H1 (cell line): ENCODE results near the gene CYB561. TPM values are rescaled to one million over a fixed set of nuclear protein-coding genes. Genes with fewer than 3 reads are reported as not detected.

Source experiments
- CTCF ChIA-PET: fragments of 300-600 bp; sonication (Branson Sonifier 250); formaldehyde crosslinking; loops from one replicate; lab custom pipeline; 2021; ENCODE audit not compliant: partially characterized antibody; lab: Charles Lee
- POLR2A ChIA-PET: fragments of 300-600 bp; sonication (Branson Sonifier 250); formaldehyde crosslinking; loops from one replicate; lab custom pipeline; 2021; ENCODE audit warnings: inconsistent platforms; ENCODE audit not compliant: partially characterized antibody; lab: Charles Lee
- DNase-seq, 2 experiments: peaks; one replicate each; pipeline versions ENCODE4 v3.0.0 to v3.0.0-alpha.2; 2010 to 2022; ENCODE audit warnings: low spot score in 2 of 2, low read depth in 1 of 2, mixed read lengths in 1 of 2
- FAIRE-seq: peaks from 2 replicates; lab custom pipeline; 2011; peaks lifted over from hg19 to GRCh38; lab: Jason Lieb, UNC
- H2AFZ ChIP-seq: 2 replicates; pipeline ENCODE4 v1.8.1; 2012; ENCODE audit warnings: low read length, inconsistent platforms
- H2AK5ac ChIP-seq: 2 replicates; pipeline ENCODE4 v1.6.1; 2013; ENCODE audit warnings: low read depth, low read length
- H2BK120ac ChIP-seq: replicated peaks from 2 replicates; pipeline ENCODE3; 2013; ENCODE audit warnings: low read depth, low read length, inconsistent platforms
- H2BK12ac ChIP-seq: 2 replicates; pipeline ENCODE4 v1.6.1; 2013; ENCODE audit warnings: low read depth, low read length
- H2BK15ac ChIP-seq: 2 replicates; pipeline ENCODE4 v1.6.1; 2013; ENCODE audit warnings: low read length
- H2BK20ac ChIP-seq: 2 replicates; pipeline ENCODE4 v1.6.1; 2013; ENCODE audit warnings: low read length
- H2BK5ac ChIP-seq: 2 replicates; pipeline ENCODE4 v1.6.1; 2013; ENCODE audit warnings: low read depth, low read length
- H3K14ac ChIP-seq: 2 replicates; pipeline ENCODE4 v1.6.1; 2013; ENCODE audit warnings: inconsistent platforms; ENCODE audit not compliant: insufficient read length
- H3K18ac ChIP-seq: 2 replicates; pipeline ENCODE4 v1.6.1; 2013; ENCODE audit warnings: low read length; ENCODE audit errors: extremely low read depth
- H3K23ac ChIP-seq: 2 replicates; pipeline ENCODE4 v1.6.1; 2013; ENCODE audit warnings: inconsistent platforms; ENCODE audit not compliant: insufficient read length
- H3K23me2 ChIP-seq: 2 replicates; pipeline ENCODE4 v1.6.1; 2013; ENCODE audit warnings: low read depth, low read length
- H3K27ac ChIP-seq: 2 replicates; pipeline ENCODE4 v1.6.1; 2011; ENCODE audit warnings: low read depth, low read length, inconsistent platforms
- H3K27me3 ChIP-seq, 4 experiments: replicated peaks in 1 of 4; 1 replicate in 1 of 4; 2 replicates in 3 of 4; pipeline versions ENCODE4 v1.6.1 to v1.8.1; 2011 to 2013; ENCODE audit warnings: low read length in 3 of 4, mild to moderate bottlenecking in 3 of 4, inconsistent platforms in 2 of 4, mixed read lengths in 2 of 4, moderate library complexity in 1 of 4; ENCODE audit not compliant: control insufficient read depth in 3 of 4, insufficient read depth in 3 of 4; ENCODE audit errors: extremely low read depth in 1 of 4
- H3K36me3 ChIP-seq, 4 experiments: 2 replicates each; pipeline versions ENCODE4 v1.6.1 to v1.8.1; 2011 to 2013; ENCODE audit warnings: mild to moderate bottlenecking in 4 of 4, low read length in 3 of 4, moderate library complexity in 2 of 4, control low read depth in 1 of 4, inconsistent platforms in 1 of 4; ENCODE audit not compliant: insufficient read depth in 4 of 4, control insufficient read depth in 2 of 4
- H3K4ac ChIP-seq: replicated peaks from 2 replicates; pipeline ENCODE3; 2013; ENCODE audit warnings: low read length, low read depth, mixed read lengths, inconsistent platforms; ENCODE audit not compliant: insufficient read length
- H3K4me1 ChIP-seq, 4 experiments: replicated peaks in 1 of 4; 1 replicate in 1 of 4; 2 replicates in 3 of 4; pipeline versions ENCODE4 v1.6.1 to v1.8.1; 2011 to 2013; ENCODE audit warnings: low read length in 3 of 4, inconsistent platforms in 2 of 4, mixed read lengths in 1 of 4; ENCODE audit not compliant: insufficient read depth in 4 of 4, control insufficient read depth in 3 of 4
- H3K4me2 ChIP-seq, 2 experiments: 2 replicates each; pipeline versions ENCODE4 v1.6.1 to v1.8.1; 2011 to 2013; ENCODE audit warnings: low read depth in 2 of 2, low read length in 2 of 2, control low read depth in 1 of 2, inconsistent platforms in 1 of 2, mild to moderate bottlenecking in 1 of 2; ENCODE audit not compliant: insufficient read depth in 1 of 2
- H3K4me3 ChIP-seq, 4 experiments: fragments of 200-600, 300-600 bp in 1 of 4; sonication (generic), shearing (Covaris generic), sonication (Bioruptor Twin) in 1 of 4; 2 replicates each; pipeline versions ENCODE4 v1.5.1 to v1.8.1; 2011 to 2016; ENCODE audit warnings: low read length in 4 of 4, low read depth in 3 of 4, control low read depth in 2 of 4, inconsistent platforms in 2 of 4, mild to moderate bottlenecking in 2 of 4, mixed read lengths in 1 of 4, moderate library complexity in 1 of 4; ENCODE audit not compliant: insufficient read depth in 2 of 4; ENCODE audit errors: extremely low read depth in 1 of 4
- H3K56ac ChIP-seq: replicated peaks from 2 replicates; pipeline ENCODE3; 2013; ENCODE audit warnings: low read depth, mild to moderate bottlenecking, mixed read lengths, low read length, inconsistent platforms; ENCODE audit not compliant: insufficient read length
- H3K79me1 ChIP-seq: 2 replicates; pipeline ENCODE4 v1.6.1; 2013; ENCODE audit warnings: low read depth, low read length, control low read depth
- H3K79me2 ChIP-seq, 2 experiments: 2 replicates each; pipeline versions ENCODE4 v1.6.1 to v1.8.1; 2012 to 2013; ENCODE audit warnings: low read length in 2 of 2, mild to moderate bottlenecking in 2 of 2, inconsistent platforms in 1 of 2; ENCODE audit not compliant: insufficient read depth in 2 of 2, control insufficient read depth in 1 of 2
- H3K9ac ChIP-seq, 4 experiments: replicated peaks in 1 of 4; 1 replicate in 1 of 4; 2 replicates in 3 of 4; pipeline versions ENCODE4 v1.6.1 to v1.8.1; 2011 to 2013; ENCODE audit warnings: low read depth in 3 of 4, low read length in 3 of 4, control low read depth in 2 of 4, mild to moderate bottlenecking in 2 of 4, moderate library complexity in 2 of 4, inconsistent platforms in 1 of 4; ENCODE audit errors: extremely low read depth in 1 of 4
- H3K9me3 ChIP-seq, 2 experiments: 2 replicates each; pipeline versions ENCODE4 v1.6.1 to v1.8.1; 2012 to 2013; ENCODE audit warnings: mild to moderate bottlenecking in 2 of 2, moderate library complexity in 2 of 2, control low read depth in 1 of 2, inconsistent platforms in 1 of 2, low read depth in 1 of 2, low read length in 1 of 2, mixed read lengths in 1 of 2; ENCODE audit not compliant: insufficient read depth in 2 of 2
- H4K20me1 ChIP-seq, 2 experiments: replicated peaks in 1 of 2; 2 replicates each; pipeline versions ENCODE3 to v1.8.1; 2011 to 2013; ENCODE audit warnings: inconsistent platforms in 2 of 2, low read length in 2 of 2, mild to moderate bottlenecking in 1 of 2; ENCODE audit not compliant: insufficient read depth in 2 of 2, control insufficient read depth in 1 of 2
- H4K5ac ChIP-seq: 2 replicates; pipeline ENCODE4 v1.6.1; 2013; ENCODE audit warnings: low read length, low read depth, mixed read lengths, inconsistent platforms; ENCODE audit not compliant: insufficient read length
- H4K8ac ChIP-seq: 2 replicates; pipeline ENCODE4 v1.8.0; 2013; ENCODE audit warnings: mild to moderate bottlenecking, moderate library complexity, low read length, inconsistent platforms; ENCODE audit not compliant: insufficient read depth; ENCODE audit errors: extremely low read depth
- H4K91ac ChIP-seq: replicated peaks from 2 replicates; pipeline ENCODE3; 2013; ENCODE audit warnings: low read length, mixed read lengths, inconsistent platforms; ENCODE audit not compliant: insufficient read length
- WGBS, 2 experiments: shearing (Covaris generic) in 1 of 2; methylation state at CpG; one replicate each; pipeline versions ENCODE4 v1.1.6 to v1.1.7; 2013 to 2015; ENCODE audit warnings: low lambda C conversion rate in 2 of 2, mixed read lengths in 2 of 2, inconsistent platforms in 1 of 2, low coverage in 1 of 2, missing lambda C conversion rate in 1 of 2; ENCODE audit not compliant: insufficient replicate concordance in 2 of 2, insufficient coverage in 1 of 2, insufficient read length in 1 of 2; ENCODE audit errors: extremely low coverage in 1 of 2, missing lambda C conversion rate in 1 of 2; 5-methylcytosine and 5-hydroxymethylcytosine counted together
- polyA plus RNA-seq, 7 experiments: library from polyadenylated mRNA; depleted of rRNA in 3 of 7; stranded (reverse) in 5 of 7; unstranded in 2 of 7; fragments of >200 nt in 5 of 7; fragments of 200-250 nt in 2 of 7; gene quantifications; 1 replicate in 5 of 7; 2 replicates in 1 of 7; 4 replicates in 1 of 7; pipeline versions ENCODE4 v1.2.1 to v1.2.3, GENCODE V29; 2011 to 2013; ENCODE audit warnings: missing spikeins in 2 of 7, mixed read lengths in 2 of 7
- total RNA-seq: library from RNA; stranded (reverse); fragmentation: NEBNext Ultra II Directional; extraction: Animal tissue kit (Norgen Biotek cat#: 25700); gene quantifications from 2 replicates; pipeline ENCODE4 v1.2.1, GENCODE V29; 2021

The CYB561 gene
- total and polyA plus RNA-seq, 2 of the 8 experiments (the other 6 are each of a cell fraction or from before 2014, with no cell fraction given) = 19.7 to 23.4 TPM

- WGBS, 2 experiments = 90% methylated on average over 23 of the region's 23 CpGs; no CpG with 5 or more reads in 1 of the 2 experiments
- H3K4me2 ChIP-seq = no peak overlapping the region
- DNase-seq = no peak
- H3K14ac ChIP-seq = no peak overlapping the region
- no peaks in the 10 kb centered on the region for H3K27me3 ChIP-seq
- H3K56ac ChIP-seq = no peak overlapping the region
- no peaks in the 10 kb centered on the region for H3K79me1 ChIP-seq
- no peak overlapping the region for H2BK120ac ChIP-seq
- H2BK5ac ChIP-seq = no peak overlapping the region
- no peak overlapping the region for H3K4ac ChIP-seq
- no peak overlapping the region for H2AK5ac ChIP-seq
- no peaks in the 10 kb centered on the region for H3K79me2 ChIP-seq
- no peaks in the 10 kb centered on the region for H3K36me3 ChIP-seq
- H4K5ac ChIP-seq = no peak overlapping the region
- H2BK12ac ChIP-seq = no peak overlapping the region
- ChIA-PET CTCF (interaction anchor here (0.6 to 21.7 kb wide), 8 partner anchors 9 to 719 kb away, joined by 3 to 415 read pairs (median 4); partner anchors contain the start of gene CYB561), POLR2A (no interaction called here)
- FAIRE-seq = no peak
- H2BK15ac ChIP-seq = no peak overlapping the region
- H3K27ac ChIP-seq = no peak overlapping the region
- no peak overlapping the region for H3K4me3 ChIP-seq
- no peak overlapping the region for H2AFZ ChIP-seq
- no peaks in the 10 kb centered on the region for H3K4me1 ChIP-seq
- no peak overlapping the region for H4K8ac ChIP-seq
- no peak overlapping the region for H2BK20ac ChIP-seq
- H3K23ac ChIP-seq = no peak overlapping the region
- no peak overlapping the region for H4K91ac ChIP-seq
- H3K18ac ChIP-seq = no peak overlapping the region
- H4K20me1 ChIP-seq = no peaks in the 10 kb centered on the region
- no peaks in the 10 kb centered on the region for H3K23me2 ChIP-seq
- H3K9ac ChIP-seq = no peak overlapping the region
- H3K9me3 ChIP-seq = no peaks in the 10 kb centered on the region
These were observed 25.9 kb downstream of the CYB561 start for GRCh38 chr17:63419949-63420867.
